Fibroblast of skin of left biceps (primary cell): ENCODE data around the gene PTBP1.
A peak's percentile ranks its signal among the peaks of the same experiment; 100 is the strongest.

Experiments
- DNase-seq, 2 experiments: peaks; one replicate each; pipeline ENCODE4 v3.0.0-alpha.2; 2013; ENCODE audit warnings: low read depth in 2 of 2

PTBP1 gene

DNA sequence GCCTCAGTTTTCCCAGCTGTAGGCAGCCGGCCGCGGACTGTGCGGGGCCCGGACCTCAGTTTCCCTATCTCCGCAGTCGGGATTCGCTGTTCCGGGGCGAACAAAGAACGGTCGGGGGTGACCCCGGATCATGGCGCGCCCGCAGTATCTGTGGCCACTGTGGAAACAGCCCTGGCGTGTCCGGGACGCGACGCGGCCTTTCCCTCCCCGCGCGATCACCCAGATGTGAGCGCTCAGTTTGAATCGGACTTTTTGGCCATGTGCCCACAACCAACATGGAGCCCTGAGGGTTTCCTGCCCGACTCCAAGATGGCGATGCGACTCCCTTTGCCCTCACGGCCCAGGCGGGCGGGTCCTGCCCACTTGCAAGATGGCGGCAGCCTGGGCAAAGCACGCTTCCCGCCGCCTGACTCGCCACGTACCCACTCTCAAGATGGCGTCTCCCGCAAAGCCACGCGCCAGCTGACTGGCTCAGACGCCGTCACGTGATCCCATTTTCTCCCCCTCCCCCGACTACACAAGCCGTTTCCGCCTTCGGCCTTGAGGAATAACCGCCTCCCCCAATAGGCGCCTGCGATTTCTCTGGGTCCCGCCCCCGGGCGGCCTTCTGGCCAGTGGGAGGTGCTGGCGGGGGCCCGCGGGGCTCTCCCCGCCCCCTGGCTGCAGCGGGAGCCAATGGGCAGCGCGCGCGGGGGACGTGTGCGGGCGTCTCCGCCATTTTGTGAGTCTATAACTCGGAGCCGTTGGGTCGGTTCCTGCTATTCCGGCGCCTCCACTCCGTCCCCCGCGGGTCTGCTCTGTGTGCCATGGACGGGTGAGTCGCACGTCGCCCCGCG lies at the start of gene PTBP1:
Gene PTBP1, plus strand, starts transcription at position 761 of the 836 bp plus-strand sequence. Its CDS starts 46 bp downstream, at position 807.
- DNase-seq, result peak; percentile 100

DNA sequence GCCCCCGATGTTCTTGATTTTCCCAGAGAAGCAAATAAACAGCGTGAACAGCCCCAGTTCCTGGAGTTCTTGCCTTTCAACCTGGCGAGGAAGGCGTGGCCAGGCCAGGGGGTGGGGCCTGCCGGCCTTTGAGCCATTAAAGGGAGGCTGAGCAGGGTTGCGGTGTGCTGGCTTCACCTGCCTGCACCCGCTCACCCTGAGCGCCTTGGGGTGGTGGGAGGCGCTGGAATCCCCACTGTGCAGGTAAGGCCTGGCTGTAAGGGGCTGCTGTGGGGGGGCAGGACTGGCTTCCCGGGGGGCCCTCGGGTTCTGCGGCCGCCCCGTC lies 49.0 kb upstream of the PTBP1 start:
- no peak for DNase-seq

DNA sequence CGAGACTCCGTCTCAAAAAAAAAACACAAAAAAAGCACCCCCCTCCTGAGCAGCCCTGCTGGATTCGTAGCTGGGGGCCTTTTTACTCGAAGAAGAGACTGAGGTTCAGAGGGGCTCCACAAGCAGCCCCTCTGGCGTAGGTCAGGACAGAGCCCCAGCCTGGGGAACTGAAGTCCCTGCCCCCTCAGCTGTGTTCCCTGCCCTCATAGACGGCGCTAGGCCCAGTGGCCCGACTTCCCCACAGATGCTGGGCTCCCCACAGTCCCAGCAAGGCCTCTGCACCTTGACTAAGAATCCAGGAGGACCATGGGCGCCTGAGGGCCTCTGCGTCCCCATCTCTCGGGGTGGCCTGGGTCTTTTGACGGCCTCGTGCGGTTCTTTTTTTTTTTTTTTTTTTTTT lies 47.4 kb upstream of the PTBP1 start:
- no peak for DNase-seq

DNA sequence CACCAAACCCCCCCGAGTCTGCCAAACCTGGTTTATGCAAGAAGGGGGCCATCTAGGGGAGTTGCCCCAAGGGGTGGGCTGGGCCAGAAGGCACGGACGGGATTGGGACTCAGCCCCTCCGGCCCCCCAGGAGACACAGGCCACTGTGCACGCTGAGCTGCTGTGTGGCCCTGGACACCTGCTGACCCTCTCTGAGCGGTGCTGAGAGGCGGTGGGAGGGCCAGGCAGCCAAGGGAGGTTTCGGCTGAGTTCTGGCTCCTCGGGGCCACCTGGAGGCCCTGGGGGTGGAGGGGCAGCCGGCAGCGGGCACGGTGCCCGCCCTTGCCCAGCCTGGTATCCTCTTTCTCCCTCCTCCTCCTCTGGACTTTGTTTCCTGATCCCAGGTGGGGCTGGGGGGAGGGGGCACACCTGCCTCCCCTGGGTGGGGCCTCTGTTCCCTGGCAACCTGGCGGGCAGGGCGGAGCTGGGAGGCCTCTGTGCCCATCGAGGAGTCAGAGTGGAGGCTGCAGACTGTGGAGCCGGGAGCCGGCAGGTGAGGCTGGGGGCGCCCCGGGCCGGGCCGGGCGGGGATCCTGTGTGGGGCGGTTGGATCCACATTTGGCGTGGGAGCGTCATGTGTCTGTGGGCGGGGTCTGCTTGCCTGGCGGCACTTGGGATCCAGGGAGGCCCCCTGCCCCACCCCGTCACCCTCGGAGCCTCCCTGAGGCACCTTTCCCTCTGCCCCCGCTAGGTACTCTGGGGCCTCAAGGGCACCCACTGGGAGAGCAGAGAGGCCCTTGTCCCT lies 46.4 kb upstream of the PTBP1 start, which contains the start of gene MISP:
Gene MISP, plus strand, starts transcription at position 473 of the 784 bp plus-strand sequence. CDS start 5,835 bp downstream, outside the sequence.
- DNase-seq, result no peak

DNA sequence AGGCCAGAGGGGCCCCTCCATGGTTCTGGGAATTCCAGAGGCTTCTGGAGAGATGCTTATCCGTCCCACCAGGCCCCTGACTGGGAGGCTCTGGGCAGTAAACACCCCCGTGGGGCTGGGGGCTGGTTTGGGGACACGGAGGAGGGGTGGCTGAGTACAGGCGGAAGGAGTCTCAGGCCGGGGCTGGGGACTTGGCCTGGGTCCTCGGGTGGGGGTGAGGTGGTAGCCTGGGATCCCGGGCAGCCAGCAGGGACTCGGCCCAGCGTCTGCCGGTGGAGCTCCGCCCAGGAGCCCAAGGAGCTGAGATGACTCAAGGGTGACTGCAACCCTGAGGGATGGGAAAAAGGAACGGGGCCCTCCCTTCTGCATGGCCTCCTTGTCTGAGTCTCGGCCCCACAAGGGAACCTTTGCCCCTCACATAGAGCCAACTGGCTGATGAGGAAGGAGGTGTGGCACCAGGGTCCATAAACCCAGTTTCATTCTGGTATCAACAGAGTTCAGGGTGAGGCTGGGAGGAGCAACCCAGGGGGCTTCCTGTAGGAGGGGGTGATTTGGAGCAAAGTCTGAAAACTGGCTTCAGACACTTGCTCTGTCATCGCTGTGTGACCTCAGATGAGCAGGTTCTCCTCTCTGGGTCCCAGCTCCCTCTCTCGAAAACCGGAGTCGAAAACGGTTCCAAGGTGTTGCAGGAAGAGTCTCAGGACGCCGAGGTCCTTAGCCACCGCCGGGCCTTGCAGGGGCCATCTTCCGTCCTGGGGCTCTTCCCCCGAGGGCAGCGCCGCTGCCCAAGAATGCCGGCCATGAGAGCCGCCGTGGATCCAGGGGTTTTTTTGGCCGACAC lies 45.5 kb upstream of the PTBP1 start:
- no peak for DNase-seq

DNA sequence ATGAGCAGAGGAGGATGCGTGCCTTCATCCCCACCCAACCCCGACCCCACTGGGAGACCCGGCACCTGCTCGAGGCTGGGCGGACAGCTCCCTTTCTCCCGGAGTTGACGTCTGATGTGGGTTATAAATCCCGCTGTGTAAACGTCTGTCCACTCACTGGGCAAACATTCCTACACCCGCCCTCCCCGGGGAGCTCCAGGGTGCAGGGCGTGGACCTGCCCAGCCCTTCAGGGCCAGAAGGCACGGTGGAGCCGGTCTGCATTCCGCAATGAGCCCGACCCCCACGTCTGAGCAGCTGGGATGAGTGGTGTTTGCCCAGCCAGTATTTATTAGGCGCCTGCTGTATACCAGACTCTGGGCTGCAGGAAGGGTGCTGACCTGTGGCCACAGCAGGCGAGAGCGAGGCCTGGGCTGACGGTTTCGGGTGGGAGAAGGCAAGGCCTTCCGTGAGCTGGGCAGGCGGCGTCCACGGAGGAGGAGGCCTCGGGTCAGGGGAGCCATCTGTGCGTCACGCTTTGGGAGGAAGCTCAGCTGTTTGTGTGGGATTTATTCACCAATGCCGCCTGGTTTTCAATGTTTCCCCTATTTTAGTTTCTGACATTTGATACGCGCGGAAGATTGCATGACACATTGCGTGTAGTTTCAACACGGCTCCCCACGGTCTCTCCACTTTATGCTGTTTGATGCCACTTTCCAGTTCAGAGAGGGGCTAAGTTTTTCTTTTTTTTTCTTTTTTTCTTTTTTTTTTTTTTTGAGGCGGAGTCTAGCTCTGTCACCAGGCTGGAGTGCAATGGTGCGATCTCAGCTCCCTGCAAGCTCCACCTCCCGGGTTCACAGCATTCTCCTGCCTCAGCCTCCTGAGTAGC lies 44.4 kb upstream of the PTBP1 start:
- DNase-seq, result peak; percentile 40 to 47

DNA sequence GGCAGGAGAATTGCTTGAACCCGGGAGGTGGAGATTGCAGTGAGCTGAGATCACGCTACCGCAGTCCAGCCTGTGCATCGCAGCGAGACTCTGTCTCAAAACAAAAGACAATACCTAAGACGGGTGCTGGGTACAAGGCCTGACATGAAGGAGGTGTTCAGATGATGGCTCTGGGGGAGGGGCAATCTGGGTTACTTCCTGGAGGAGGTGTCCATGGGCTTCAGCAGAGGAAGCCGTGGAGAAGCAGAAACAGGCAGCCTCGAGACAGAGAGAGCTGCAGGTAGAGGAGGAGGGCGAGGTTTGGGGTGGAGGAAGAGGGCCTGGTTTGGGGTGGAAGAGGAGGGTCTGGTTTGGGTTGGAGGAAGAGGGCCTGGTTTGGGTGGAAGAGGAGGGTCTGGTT lies 42.7 kb upstream of the PTBP1 start:
- DNase-seq, result no peak

DNA sequence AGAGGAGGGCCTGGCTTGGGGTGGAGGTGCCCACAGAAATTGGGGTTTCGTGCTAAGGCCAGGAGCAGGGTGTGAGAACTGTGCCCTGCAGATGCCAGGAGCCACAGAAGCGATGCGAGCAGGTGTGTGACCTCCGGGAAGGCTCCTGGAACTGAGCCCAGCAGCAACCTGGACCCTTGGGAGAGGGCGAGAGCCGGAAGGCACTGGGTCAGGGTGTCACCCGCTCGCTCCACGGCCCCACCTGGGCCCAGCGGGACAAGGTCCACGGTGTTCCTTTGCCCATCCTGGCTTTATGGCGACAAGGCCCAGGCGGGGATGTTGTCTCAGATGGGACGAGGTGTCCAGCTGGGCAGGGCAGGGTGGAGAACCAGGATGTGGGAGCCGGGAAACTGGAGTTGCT lies 42.2 kb upstream of the PTBP1 start:
- no peak for DNase-seq

DNA sequence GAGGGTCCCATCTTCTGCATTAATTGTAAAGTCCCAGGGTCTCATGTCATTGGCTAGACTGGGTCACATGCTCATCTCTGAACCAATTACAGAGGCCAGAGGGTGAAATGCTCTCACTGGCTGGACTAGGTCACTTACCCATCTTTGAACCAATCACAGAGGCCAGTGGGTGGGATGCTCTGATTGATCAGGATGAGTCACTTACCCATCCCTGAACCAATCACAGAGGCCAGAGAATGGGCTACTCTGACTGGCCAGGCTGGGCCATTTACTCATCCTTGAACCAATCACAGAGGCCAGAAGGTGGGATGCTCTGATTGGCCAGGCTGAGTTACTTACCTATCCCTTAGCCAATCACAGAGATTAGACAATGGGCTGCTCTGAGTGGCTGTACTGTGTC lies 41.0 kb upstream of the PTBP1 start:
- no peak for DNase-seq

DNA sequence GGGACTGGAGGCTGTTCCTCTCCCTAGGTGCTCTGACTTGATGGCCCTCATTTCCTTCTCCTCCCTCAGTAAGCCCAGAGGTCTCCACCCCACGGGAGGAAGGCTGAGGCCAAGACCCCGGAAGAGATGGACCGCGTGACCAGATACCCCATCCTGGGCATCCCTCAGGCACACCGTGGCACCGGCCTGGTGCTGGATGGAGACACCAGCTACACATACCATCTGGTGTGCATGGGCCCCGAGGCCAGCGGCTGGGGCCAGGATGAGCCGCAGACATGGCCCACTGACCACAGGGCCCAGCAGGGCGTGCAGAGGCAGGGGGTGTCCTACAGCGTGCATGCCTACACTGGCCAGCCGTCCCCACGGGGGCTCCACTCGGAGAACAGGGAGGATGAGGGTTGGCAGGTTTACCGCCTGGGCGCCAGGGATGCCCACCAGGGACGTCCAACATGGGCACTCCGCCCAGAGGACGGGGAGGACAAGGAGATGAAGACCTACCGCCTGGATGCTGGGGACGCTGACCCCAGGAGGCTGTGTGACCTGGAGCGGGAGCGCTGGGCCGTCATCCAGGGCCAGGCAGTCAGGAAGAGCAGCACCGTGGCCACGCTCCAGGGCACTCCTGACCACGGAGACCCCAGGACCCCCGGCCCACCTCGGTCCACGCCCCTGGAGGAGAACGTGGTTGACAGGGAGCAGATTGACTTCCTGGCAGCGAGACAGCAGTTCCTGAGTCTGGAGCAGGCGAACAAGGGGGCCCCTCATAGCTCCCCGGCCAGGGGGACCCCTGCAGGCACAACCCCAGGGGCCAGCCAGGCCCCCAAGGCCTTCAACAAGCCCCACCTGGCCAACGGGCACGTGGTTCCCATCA lies 40.2 kb upstream of the PTBP1 start:
- DNase-seq, result no peak

DNA sequence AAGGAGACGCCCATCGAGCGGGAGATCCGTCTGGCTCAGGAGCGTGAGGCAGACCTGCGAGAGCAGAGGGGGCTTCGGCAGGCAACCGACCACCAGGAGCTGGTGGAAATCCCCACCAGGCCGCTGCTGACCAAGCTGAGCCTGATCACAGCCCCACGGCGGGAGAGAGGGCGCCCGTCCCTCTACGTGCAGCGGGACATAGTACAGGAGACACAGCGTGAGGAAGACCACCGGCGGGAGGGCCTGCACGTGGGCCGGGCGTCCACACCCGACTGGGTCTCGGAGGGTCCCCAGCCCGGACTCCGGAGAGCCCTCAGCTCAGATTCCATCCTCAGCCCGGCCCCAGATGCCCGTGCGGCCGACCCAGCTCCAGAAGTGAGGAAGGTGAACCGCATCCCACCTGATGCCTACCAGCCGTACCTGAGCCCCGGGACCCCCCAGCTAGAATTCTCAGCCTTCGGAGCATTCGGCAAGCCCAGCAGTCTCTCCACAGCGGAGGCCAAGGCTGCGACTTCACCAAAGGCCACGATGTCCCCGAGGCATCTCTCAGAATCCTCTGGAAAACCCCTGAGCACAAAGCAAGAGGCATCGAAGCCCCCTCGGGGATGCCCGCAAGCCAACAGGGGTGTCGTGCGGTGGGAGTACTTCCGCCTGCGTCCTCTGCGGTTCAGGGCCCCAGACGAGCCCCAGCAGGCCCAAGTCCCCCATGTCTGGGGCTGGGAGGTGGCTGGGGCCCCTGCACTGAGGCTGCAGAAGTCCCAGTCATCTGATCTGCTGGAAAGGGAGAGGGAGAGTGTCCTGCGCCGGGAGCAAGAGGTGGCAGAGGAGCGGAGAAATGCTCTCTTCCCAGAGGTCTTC lies 39.2 kb upstream of the PTBP1 start:
- no peak for DNase-seq

DNA sequence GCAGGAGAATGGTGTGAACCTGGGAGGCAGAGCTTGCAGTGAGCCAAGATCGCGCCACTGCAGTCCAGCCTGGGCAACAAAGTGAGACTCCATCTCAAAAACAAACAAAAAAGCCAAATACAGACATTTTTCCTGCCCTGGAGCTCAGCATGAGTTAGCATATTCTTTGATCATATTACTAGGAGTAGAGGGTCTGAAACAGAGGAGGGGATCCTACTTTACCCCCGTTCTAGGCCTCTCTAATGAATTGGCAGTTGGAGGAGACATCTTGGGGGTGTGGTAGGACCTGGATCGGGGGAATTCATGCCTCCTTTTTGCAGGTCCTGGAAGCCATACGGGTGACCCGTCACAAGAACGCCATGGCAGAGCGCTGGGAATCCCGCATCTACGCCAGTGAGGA lies 34.1 kb upstream of the PTBP1 start:
- no peak for DNase-seq

DNA sequence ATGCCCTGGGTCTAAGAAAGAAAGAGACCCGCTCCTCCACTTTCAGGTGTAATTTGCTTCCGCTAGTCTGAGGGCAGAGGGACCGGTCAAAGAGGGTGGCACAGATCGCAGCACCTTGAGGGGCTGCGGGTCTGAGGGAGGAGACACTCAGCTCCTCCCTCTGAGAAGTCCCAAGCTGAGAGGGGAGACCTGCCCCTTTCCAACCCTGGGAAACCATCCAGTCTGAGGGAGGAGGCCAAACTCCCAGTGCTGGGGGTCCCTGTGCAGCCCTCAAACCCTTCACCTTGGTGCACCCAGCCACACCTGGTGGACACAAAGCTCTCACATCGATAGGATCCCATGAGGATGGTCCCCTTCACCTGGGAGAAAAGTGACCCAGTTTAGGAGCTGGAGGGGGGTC lies 33.4 kb upstream of the PTBP1 start:
- no peak for DNase-seq

DNA sequence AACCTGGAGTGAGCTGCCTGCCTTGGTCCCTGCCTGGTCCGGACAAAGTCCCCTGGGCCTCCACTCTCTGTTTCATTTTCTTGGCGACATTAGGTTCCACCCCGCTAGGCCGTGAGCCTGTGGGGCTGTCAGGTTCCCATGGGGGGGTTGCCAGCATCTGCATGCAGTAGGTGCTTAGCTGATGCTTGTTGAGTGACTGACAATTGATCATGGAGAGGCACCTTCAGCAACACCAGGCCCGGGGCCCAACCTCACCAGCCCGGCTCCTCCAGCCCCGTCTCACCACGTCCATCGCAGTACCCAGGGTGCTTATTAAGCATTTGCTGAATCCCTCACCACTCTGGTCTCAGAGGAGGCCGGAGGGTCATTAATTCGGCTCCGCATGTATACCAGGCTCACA lies 33.0 kb upstream of the PTBP1 start:
- no peak for DNase-seq

DNA sequence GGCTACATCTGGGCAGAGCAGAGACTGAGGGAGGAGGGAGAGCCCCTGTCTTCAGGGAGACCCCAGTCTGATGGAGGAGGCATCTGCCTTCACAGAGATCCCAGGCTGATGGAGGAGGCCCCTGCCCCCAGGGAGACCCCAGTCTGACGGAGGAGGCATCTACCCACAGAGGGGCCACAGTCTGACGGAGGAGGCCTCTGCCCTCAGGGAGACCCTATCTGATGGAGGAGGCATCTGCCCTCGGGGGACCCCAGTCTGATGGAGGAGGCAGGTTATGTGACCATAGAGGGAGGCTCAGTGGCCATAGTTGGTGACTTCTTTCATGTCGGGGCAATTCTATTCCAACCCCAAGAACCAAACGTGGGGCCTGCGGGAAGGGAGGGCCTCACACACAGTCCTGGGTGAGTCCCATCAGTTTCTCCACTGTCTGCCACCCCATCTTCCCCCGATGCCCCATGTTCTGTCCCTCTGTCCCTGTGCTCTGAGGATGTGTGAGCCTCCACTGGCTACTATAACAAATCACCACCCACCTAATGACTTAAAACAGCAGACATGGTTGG lies 32.0 kb upstream of the PTBP1 start:
- no peak for DNase-seq

DNA sequence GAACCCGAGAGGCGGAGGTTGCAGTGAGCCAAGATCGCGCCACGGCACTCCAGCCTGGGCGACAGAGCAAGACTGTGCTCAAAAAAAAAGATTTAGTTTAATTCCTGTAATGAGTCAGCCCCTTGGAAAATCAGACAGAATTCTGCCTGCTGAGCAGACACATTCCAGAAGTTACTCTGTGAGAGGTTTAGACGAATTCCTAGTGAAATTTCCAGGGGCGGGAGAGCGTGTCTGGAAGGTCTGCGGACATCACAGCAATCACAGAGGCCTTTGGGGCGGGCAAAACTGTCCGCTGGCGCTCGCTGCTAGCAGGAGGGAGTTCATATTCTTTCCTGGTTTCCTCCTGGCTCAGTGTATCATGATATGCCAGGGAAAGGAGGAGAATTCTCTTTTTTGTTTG lies 28.8 kb upstream of the PTBP1 start:
- peak; percentile 62 to 65 for DNase-seq

DNA sequence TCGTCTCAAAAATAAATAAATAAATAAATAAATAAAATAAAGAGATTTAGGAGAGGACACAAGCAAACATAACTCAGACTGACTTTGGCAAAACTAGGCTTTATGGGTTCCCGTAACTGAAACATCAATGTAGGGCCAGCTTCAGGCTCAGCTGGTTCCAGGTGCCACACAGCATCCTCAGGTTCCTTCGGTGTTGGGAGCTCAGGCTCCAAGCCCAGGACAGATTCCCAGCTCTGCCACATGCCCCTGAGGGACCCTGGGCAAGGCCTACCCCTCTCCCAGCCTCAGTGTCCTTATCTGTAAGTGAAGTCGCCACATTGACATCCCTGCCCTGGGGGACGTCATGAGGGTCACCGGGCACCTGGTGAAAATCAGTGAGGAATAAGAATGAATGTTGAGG lies 27.6 kb upstream of the PTBP1 start:
- no peak for DNase-seq

DNA sequence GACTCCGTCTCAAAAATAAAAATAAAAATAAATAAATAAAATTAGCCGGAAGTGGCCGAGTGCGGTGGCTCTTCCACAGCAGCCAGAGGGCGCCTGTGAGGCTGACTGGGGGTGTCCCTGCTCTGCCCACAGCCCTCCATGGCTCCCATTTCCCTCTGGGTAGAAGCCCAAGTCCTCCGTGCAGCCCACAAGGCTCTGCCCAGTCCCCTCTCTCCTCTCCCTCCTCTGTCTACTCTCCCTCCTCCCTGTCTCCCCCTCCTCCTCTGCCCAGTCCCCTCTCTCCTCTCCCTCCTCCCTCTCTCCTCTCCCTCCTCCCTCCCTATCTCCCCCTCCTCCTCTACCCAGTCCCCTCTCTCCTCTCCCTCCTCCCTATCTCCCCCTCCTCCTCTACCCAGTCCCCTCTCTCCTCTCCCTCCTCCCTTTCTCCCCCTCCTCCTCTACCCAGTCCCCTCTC lies 25.9 kb upstream of the PTBP1 start:
- DNase-seq, result no peak

DNA sequence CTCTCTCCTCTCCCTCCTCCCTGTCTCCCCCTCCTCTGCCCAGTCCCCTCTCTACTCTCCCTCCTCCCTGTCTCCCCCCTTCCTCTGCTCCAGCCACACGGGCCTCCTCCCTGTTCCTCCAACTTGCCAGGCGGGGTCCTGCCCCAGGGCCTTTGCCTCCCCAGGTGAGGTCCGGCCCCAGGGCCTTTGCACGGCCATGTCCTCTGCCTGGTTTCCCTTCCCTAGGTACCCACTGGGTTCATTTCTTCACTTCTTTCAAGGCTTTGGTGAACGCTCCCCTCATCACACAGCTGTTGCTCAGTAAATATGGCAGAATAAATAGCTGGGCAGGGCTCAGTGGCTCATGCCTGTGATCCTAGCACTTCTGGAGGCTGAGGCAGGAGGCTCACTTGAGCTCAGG lies 25.2 kb upstream of the PTBP1 start:
- DNase-seq, result no peak
